ENCODE measurements around the gene DDAH2.

Gene DDAH2

DNA sequence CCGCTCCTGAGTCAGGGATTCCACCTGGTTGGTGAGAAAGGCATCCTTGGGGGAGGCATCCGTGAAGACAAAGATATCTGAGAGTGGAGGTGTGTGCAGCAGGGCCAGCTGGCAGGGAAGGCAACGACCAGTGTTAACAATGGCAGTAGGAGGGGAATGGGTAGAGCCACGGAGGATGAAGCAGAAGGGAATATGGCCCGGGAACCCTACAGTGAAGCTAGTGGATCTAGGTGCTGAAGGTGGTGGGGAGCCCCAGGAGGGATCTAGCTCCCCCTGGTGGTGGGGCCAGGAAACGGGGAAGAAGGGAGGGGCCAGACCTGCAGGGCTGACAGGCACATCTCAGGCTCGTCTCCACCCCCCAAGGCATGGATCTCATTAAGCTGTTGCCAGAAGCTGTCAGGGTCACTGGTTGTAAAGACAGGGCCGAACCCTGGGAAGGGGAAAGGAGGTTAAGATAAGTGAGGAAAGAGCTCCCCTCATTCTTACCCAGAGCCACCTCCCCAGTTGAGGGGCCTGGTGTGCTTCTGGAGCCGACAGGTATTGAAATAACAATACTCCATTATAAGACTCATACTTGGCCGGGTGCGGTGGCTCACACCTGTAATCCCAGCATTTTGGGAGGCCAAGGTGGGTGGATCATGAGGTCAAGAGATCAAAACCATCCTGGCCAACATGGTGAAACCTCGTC, 40.7 kb upstream of the DDAH2 start (continued):
- TF ChIP-seq ZNF768 (tag by site-specific recombination; IDR thresholded peaks at IDR 0.05) (no peak), SCRT1 (tag by site-specific recombination; IDR thresholded peaks at IDR 0.05; ENCODE audit: borderline replicate concordance) (no peak)

GRCh38 chr6:31768363-31769257, 39.5 kb upstream of the DDAH2 start:
- TF ChIP-seq PRDM1 (tag by site-specific recombination; IDR thresholded peaks at IDR 0.05): peak; percentile 32; the same call in 1 of the 2 replicates
- no peak for TF ChIP-seq ZBTB49 (tag by site-specific recombination; IDR thresholded peaks at IDR 0.05; ENCODE audit: low read depth)
- no peak for TF ChIP-seq ZNF221 (tag by site-specific recombination; IDR thresholded peaks at IDR 0.05; ENCODE audit: borderline replicate concordance)
- CTCF ChIA-PET: interaction anchor here (0.5 to 2.6 kb wide), 25 partner anchors 8 to 820 kb away, joined by 3 to 50 read pairs (median 10); partner anchors contain the start of genes CLIC1, DDAH2, LSM2 and LY6G5C
- Histone ChIP-seq H3K9me3 (ENCODE audit: control insufficient read depth, insufficient read depth, low read depth, low read length) (no peaks in the 10 kb centered on the region), H3K36me3 (ENCODE audit: control insufficient read depth in 2 of 2, insufficient read depth in 1 of 2, low read length in 2 of 2) (peaks cover 0 to 13% of the 10 kb centered on the region in 2 experiments; a peak in 1 of 3 replicates), H3K4me3 (ENCODE audit: low read depth, low read length) (no peak overlapping the region), H3K4me1 (ENCODE audit: control insufficient read depth, insufficient read depth, low read length) (no peaks in the 10 kb centered on the region), H3K27ac (ENCODE audit: extremely low read depth, low read depth, low read length) (no peak overlapping the region)
- POLR2A ChIA-PET: interaction anchor here (1.0 to 7.2 kb wide), 8 partner anchors 19 to 114 kb away, joined by 3 to 48 read pairs (median 3); partner anchors contain the start of genes HSPA1B and NEU1

- no peaks in the 10 kb centered on the region for H3K9me3 ChIP-seq (ENCODE audit: control insufficient read depth, insufficient read depth, low read depth, low read length)
- TF ChIP-seq ZNF155 (tag by site-specific recombination; IDR thresholded peaks at IDR 0.05): no peak
- no peaks in the 10 kb centered on the region for H3K4me1 ChIP-seq (ENCODE audit: control insufficient read depth, insufficient read depth, low read length)
- H3K36me3 ChIP-seq (ENCODE audit: control insufficient read depth in 2 of 2, insufficient read depth in 1 of 2, low read length in 2 of 2): peaks cover 2 to 28% of the 10 kb centered on the region in 2 experiments; a peak in 1 of 3 replicates
- H3K4me3 ChIP-seq (ENCODE audit: low read depth, low read length): no peak overlapping the region
- ChIA-PET POLR2A (interaction anchor here (1.2 kb wide), 1 partner anchor 60 kb away, joined by 5 read pairs; the partner anchor contains the start of gene HSPA1B), CTCF (interaction anchor here (1.0 to 1.9 kb wide), 2 partner anchors 29 to 86 kb away, joined by 3 to 6 read pairs; partner anchors contain the start of genes LY6G5C and VARS1)
- no peak overlapping the region for H3K27ac ChIP-seq (ENCODE audit: extremely low read depth, low read depth, low read length)
Observed at GRCh38 chr6:31767096-31767645, 38.1 kb upstream of the DDAH2 start.

DNA sequence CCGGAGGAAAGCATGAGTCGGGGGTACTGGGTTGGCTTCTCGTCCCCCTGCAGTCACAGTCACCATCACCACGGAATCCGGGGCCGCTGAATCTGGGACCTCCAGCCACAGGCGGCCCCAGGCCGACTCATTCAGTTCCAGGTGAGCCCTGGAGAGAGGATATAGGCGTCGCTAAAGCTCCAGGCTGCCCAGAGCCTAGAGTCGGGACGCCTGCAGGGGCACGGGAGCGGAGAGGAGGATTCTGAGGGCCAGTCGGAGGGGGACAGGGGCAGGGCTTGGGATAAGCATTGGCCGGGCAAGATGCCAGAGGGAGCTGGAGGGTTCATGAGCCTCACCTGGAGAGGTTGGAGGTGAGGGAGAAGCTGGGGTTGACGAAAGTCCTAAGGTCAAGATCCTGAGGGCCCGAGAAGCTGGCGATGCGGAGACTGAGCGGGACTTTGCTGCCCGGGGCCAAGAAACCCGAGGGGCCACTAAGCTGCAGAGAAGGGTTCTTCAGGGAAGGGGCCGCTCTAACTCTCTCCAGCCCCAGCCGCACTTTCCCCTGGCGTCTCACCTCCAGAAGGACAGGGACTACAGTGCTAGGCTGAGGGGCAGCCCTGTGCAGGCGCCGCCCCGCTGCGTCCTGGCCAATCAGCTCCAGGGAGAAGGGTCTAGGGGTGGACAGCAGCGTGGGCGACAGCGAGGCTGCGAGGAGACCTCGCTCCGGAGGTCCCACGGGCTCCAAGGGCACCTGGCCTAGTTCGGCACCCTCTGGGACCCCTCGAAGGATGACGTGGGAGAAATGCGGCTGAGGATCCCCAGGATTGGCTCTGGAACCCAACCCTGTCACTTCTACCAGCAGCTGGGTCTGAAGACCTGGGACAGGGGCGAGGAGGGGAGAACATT, 37.1 kb upstream of the DDAH2 start:
- Histone ChIP-seq H3K4me3 (ENCODE audit: low read depth, low read length) (no peak overlapping the region), H3K36me3 (ENCODE audit: control insufficient read depth in 2 of 2, insufficient read depth in 1 of 2, low read length in 2 of 2) (peaks cover 4 to 38% of the 10 kb centered on the region in 2 experiments; a peak in 1 of 3 replicates), H3K9me3 (ENCODE audit: control insufficient read depth, insufficient read depth, low read depth, low read length) (no peaks in the 10 kb centered on the region), H3K4me1 (ENCODE audit: control insufficient read depth, insufficient read depth, low read length) (no peaks in the 10 kb centered on the region), H3K27ac (ENCODE audit: extremely low read depth, low read depth, low read length) (no peak overlapping the region; the same call in 1 of the 2 replicates)
- ChIA-PET CTCF (interaction anchor here (0.6 to 1.9 kb wide), 4 partner anchors 13 to 1824 kb away, joined by 3 to 6 read pairs (median 3); partner anchors contain the start of genes LY6G5C and VARS1), POLR2A (interaction anchor here (0.5 to 1.2 kb wide), 7 partner anchors 11 to 122 kb away, joined by 3 to 5 read pairs (median 3); partner anchors contain the start of genes HSPA1A, HSPA1B, HSPA1L and VWA7)
- TF ChIP-seq, protein P1, sequence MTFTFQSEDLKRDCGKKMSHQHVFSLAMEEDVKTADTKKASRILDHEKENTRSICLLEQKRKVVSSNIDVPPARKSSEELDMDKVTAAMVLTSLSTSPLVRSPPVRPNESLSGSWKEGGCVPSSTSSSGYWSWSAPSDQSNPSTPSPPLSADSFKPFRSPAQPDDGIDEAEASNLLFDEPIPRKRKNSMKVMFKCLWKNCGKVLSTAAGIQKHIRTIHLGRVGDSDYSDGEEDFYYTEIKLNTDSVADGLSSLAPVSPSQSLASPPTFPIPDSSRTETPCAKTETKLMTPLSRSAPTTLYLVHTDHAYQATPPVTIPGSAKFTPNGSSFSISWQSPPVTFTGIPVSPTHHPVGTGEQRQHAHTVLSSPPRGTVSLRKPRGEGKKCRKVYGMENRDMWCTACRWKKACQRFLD (tag by site-specific recombination; IDR thresholded peaks at IDR 0.05): no peak
- TF ChIP-seq, protein P2, sequence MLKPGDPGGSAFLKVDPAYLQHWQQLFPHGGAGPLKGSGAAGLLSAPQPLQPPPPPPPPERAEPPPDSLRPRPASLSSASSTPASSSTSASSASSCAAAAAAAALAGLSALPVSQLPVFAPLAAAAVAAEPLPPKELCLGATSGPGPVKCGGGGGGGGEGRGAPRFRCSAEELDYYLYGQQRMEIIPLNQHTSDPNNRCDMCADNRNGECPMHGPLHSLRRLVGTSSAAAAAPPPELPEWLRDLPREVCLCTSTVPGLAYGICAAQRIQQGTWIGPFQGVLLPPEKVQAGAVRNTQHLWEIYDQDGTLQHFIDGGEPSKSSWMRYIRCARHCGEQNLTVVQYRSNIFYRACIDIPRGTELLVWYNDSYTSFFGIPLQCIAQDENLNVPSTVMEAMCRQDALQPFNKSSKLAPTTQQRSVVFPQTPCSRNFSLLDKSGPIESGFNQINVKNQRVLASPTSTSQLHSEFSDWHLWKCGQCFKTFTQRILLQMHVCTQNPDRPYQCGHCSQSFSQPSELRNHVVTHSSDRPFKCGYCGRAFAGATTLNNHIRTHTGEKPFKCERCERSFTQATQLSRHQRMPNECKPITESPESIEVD (tag by site-specific recombination; IDR thresholded peaks at IDR 0.05): no peak
- TF ChIP-seq ZNF529 (tag by site-specific recombination; IDR thresholded peaks at IDR 0.05; ENCODE audit: insufficient replicate concordance): no peak
- TF ChIP-seq HOXA7 (CRISPR knock-in tag; IDR thresholded peaks at IDR 0.05; ENCODE audit: borderline replicate concordance): no peak
- TF ChIP-seq ZNF138 (tag by site-specific recombination; IDR thresholded peaks at IDR 0.05; ENCODE audit: borderline replicate concordance): no peak
- no peak for TF ChIP-seq ZNF449 (tag by site-specific recombination; IDR thresholded peaks at IDR 0.05)
- no peak for TF ChIP-seq ZNF792 (tag by site-specific recombination; IDR thresholded peaks at IDR 0.05)

Measured in HEK293 (cell line).